HuH-7.5 (cell line): ENCODE results near the gene BCAP31.
"Not testable (repeated sequence)": the region's sequence is repeated elsewhere in the genome, so short reads cannot be mapped to it uniquely, and the experiment has no call there.

Experiments used
- DNase-seq: peaks from one replicate; pipeline ENCODE4 v3.0.0; 2011; ENCODE audit warnings: low spot score

The BCAP31 gene

DNA sequence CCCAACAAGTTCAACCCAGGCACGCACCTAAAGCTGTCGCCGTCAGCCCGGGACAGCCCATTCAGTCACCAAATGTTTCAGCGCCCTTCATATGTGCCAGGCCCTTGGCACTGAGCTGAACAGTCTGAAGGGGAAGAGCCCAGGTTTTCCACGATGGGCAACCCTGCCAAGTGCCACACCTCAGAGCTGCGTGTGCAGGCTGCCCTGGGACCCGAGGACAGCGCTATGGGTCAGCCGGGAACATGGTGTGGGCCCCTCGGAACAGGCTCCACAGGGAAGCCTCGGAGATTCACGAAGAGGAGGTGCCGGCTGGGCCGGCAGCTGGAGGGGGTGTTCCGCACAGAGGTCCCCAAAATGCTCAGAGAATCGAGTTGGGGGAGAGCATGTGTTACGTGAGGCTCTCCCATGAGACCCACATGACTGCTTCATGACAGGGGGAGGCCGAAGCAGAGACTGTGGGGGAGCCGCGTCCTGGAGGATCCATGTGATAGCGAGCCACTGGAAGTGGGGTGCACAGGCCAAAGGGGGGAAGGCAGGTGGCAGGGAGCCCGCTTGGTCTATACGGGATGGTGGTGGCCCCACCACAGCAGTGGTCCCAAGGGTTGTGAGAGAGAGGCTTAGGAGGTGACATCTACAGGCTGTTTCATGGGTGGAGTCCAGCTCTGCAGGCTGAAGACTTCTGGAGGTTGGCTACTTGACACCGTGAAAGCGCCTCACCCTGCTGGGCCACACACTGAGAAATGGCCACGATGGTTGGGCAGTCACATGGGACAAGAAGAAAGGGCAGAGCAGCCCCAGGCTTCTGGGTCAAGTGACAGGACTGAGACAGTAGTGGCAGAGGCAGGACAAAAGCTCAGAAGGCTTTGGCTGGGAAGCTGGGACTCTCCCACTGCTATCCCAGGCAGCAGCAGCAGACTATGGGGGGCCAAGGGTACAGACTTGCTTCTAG, 14.2 kb downstream of the BCAP31 start:
- DNase-seq: no peak

DNA sequence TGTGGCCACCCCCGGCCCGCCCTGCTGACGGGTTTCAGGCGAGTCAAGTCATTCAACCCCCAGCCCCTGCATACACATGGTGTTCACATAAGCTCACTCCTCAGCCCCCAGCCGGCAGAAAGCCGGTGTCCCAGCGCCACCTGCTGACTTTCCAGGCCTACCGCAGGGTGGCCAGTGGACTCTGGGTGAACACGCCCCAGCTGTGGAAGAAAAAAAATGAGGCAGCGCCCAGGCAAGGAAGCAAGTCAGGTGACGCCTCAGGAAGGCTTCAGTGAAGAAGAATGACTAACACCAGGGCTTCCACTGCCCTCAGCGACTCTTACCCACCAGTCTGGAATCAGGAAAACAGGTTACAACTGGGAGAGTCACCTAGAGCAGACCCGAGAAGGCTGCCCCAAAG, 15.8 kb downstream of the BCAP31 start:
- DNase-seq: peak; percentile 68

DNA sequence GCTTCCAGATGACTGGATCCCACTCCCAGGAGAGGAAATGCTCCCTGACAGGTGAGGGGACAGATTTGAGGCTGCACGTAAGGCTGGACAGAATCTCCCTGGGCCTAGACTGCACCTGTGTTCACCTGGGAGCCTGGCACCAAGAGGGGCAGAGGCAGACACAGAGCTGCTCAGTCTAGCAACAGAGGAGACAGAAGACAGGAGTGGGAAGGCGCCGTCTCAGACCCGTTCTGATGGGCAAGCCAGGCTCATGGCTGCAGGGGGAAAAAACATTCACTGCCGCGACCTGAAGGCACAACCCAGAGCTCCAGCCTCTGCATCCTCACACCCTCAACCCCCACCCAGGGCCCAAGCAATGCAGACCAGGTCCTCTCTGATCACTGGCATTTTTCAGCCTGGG, 16.8 kb downstream of the BCAP31 start:
- no peak for DNase-seq

DNA sequence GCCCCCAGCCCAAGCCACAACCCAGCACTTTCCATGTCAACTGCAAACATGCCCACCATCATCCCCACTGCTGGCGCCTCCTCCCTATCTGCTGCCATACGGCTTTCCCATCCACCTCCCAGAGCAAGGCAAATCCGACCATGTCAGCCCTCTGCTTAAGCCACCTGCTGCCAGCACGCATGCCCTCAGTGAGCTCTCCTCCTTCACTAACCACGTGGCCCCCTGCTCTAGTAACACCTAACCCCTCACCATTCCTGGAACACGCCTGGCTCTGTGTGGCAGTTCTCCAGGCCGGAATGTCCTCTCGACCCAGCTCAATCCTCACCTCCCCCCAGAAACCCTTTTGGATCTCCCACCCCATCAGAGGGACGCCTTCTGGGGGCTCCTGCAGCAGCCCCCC, 17.4 kb downstream of the BCAP31 start:
- no peak for DNase-seq

DNA sequence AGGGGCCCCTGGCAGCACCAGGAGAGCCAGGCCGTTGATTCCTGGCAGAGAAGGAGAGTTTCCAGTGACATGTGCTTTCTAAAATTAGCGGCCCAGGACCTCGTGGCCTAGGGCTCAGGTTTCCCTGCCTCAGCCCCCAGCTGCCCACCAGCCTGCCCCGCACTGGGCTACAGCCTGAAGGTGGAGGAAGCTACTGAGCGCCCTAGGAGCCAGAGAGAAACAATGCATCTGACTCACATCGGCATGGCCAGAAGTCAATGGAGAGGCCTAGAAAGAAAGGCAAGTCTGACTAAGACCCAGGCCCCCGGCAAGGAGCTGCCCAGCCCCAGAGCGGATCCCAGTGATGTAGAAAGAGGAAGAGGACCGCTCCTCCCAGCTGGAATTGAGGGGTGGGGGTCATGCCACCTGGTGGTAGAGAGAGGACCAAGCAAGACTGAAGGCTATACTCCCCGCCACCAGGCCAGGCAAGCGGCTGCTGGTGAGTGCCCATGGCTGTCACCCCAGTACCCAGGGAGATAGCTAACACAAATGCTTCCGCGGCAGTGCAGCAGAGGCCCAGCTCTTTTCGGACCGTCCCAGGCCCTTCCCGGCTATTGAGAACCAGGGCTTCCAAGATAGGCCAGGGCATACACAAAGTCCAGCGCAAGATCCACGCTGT, 18.7 kb downstream of the BCAP31 start:
- DNase-seq: not testable (repeated sequence)

DNA sequence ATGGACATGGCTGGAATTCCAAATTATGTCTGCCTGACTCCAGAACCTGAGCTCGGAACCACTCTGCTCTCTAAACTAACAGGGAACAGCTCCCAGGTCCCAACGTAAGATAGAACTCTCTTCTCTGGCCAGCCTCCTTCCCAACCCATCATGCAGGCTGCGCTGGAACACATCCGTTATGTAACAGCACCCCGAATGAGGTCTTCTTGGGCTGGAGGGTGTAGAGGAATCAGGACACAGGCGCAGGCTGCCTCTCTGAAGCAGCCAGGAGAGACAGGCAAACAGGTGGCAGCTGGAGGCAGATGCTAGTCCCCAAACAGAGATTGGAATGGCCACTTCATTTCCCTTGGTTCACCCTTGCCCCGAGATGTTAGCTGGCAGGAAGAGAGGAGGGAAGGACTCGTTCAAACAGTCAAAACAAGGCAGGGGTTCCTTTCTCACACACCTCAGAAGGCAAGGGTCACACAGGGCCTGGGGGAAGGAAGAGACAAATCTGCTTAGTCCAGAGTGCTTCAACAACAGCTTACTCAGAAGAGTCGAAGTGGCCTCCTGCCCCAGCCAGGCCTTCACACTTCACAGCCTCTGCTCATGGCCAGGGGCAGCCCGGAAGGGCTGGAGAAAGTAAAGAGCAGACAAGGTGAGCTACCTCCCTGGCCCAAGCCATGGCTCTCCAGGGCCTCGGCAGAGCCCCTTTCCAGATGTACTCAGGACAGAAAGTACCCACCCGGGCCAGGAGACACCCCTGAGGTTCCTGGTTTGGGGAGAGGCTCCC, 19.4 kb downstream of the BCAP31 start:
- DNase-seq: not testable (repeated sequence)

DNA sequence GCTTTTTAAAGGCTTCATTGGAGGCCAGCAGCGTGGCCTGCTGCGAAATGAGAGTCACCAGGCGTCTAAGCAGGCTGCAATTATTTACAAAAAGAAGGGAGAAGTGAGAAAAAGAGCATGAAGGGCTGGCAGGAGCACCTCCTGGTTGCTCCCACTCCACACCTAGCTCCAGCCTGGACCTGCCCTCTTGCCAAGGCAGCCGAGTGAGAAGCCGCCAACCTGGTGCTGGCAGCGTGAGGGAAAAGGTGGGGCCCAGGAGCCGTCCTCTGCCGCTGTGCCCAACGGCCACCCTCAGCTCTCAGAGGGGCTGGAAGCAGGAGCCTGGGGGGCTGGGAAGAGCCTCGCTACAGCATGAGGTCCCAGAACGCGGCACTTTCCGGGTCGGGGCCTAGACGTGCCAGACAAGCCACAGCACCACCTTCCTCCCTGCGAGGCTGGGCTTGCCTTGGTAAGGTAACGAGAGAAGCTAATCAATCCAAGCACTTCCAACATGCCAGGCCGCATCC, 20.1 kb downstream of the BCAP31 start:
- DNase-seq: no peak

DNA sequence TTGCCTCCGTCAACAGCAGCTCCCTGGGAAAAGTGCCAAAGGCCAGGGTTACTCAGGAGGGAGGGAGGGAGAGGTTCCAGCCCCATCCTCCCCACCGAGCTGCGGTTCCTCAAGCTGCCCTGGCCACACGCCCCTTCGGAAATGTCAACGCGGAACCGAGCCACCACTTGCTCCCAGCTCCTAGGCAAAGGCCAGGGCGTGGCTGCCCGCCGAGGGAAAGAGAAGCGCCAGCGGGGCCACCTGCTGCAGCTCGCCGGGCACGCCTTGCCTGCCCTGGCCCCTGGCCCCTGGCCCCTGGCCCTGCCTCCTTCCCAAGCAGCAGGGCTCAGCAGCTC, 21.2 kb downstream of the BCAP31 start:
- no peak for DNase-seq

DNA sequence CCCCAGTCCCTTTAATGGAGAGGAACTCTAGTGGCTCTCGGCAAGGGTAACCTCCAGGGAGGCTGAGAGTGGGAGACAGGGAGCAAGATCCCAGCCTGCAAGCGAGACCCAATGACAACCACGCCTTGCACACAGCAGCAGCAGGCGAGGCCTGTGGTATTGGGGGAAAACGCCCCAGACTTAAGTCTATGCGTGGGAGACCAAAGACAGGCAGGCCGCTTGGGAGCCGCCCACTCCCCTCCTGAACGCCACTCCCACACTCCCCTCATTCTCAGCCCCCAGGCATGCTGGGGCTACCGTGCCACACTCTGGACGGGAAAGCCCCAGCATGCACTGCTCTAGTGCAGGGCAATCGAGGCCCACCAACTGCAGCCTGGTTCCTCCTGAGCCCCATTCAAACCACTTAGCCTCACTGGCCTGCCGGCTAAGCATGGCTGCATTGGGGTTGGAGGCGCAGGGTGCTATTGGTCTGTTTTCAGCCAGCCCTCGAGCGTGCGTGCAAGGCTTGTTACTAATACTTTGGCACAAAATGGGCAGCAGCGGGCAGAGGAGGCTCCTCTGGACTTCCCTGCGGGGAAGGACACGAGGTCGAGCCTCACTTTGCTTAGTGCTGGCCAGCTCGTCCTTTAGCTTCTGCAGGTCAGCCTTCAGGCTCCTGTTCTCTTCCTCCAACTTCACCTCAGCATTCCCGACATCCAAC, 21.7 kb downstream of the BCAP31 start:
- no peak for DNase-seq

DNA sequence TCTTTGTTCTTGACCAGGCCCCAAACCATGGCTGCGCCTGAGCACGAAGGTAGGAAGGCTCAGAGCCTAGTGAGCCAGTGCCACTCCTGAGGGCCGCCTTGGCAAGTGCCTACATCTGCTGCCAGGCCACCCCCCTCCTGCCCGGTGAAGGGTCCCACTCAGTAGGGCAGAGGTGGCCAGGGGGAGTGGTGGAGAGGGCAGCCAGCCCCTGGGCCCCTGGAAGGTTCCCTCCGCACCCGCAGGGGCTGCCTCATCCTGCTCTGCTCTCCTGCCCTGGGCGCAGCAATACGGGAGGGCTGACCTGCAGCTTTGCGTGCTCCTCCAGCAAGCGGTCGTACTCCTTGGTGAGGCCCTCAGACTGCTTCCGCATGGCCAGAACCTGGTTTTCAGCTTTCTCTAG, 22.5 kb downstream of the BCAP31 start:
- no peak for DNase-seq

DNA sequence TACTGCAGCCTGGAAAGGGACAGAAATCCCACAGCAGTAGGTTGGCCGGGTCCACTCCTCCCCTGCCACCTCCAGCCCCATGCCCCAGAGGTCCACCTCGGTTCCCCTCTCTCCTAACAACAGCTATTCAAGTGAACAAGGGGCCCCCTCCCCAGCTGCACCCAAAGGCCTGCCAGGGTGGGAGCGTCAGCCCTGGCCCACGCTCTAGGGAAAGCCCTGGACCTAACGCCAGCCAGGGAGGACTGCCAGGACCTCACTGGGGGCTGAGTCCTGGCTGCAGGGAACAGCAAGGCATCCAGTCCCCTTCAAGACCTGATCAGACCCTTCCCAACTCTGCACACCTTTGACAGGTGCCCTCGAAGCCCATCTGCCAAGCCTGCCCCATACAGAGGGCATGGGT, 23.2 kb downstream of the BCAP31 start:
- DNase-seq: no peak

DNA sequence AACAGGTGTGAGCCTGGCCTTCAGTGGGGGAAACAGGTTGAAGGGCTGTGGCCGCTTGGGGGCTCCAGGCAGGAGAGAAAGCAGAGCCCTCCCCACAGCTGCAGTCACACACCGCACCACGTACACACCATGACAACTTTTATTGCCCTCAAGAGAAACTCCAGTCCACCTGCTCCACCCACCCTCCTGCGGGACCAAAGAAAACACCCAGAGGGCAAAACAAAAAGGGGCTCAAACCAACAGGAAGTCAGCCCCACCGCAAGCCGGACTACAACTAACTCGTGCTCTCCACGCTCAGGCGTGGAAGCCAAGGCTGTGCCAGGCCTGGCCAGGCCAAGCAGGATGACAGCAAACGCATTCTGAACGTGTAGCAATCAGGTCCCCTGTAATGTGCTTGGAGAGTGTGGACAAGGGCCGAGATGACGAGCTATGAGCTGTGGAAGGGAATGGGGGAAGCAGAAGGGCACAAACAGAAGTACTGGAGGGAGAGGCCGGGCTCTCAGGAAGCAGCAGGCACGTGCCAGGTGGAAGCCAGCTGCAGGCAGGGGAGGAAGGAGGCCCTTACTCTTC, 23.7 kb downstream of the BCAP31 start:
- DNase-seq: no peak

DNA sequence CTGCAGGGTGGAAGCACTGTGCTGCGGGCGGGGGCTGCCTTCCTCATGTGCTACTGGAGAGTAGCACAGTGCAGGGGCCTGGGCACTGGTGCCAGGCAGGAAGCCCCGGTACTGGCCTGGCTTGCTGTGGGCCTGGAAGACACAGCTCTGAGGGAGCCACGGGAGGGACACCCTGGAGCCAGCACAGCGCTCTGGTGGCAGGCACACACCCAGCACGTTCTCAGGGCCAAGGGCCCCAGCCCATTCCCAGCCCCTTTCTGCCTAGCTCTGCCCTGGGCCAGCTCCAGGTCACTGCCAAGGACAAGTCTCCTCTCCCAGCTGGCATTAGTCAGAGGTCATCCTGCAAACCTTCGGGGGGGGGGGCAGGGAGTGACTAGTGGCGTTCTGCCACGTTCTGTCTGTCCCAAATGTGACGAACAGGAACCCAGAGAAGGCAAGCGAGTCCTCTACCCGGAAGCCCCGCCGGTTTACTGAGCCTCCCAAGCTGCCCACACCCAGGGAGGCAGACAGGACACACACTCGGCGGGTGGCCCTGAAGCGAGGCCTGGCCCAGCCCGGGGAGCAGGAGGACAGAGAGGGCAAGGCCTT, 24.3 kb downstream of the BCAP31 start:
- not testable (repeated sequence) for DNase-seq

DNA sequence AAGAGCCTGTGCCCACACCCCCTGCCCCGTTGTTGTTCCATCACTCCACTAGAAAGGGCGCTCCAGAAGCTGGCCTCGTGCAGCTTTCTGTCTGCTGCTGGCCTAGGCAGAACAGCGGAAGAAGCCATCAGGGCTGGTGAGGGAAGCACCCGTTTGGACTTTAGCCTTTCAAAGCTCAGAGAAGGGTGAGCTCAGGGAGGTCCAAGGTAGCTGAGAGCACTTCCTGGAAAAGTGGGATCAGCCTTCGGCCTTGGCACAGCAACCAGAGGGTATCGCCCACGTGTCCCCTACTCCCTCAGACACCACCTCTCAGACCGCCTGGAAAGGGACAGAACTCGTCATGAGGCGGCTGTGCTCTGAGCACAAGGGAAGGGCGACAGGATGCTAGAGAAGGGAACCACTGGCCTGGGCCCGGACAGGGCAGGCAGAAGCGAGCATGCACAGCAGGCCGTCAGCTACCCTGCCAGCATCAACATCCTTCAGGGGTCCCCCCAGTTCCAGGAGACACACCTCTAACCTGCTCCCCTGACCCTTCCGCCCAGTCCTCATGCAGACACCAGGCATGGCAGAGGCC, 24.9 kb downstream of the BCAP31 start:
- not testable (repeated sequence) for DNase-seq

DNA sequence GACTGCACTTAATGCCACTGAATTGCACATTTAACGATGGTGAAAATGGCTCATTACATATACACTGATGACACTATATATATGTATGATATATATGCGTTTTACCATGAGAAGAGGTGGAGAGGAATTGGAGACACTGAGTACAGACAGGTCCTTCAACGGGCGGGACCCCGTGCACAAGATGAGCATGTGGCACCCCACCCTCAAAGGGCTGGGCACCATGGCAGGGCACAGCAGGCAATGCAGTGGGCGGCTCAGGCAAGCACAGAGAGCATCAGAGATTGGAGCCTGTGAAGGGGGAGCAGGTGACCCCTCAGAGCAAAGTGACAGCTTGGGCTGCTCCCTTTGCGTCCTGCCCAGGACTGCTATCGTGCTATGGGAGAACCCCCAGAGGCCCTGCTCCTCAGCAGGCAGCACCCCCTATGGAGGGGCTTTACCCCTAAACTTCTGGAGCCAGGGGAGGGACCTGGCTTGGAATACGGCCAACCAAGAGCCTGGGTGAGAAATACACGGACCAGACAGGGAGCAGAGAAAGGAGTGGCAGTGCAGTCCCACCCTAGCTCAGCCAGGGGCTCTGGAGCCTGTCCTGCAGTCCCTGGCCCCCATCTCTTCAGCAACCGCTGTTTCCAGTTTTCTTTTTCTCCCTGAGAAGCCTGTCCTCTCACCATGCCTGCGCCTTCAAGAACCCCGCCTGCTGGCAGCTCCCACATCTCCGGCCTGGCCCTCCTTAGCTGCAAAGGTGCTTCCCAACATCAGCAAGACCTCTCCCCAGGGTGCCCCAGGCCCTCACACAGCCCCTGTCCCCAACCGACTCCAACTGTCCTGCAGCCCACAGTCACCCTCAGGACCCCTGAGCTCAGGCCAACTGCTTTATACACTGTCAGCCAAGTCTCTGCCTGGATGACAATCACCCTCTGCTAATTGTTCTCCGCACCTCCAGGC, 26.0 kb downstream of the BCAP31 start:
- DNase-seq: no peak

DNA sequence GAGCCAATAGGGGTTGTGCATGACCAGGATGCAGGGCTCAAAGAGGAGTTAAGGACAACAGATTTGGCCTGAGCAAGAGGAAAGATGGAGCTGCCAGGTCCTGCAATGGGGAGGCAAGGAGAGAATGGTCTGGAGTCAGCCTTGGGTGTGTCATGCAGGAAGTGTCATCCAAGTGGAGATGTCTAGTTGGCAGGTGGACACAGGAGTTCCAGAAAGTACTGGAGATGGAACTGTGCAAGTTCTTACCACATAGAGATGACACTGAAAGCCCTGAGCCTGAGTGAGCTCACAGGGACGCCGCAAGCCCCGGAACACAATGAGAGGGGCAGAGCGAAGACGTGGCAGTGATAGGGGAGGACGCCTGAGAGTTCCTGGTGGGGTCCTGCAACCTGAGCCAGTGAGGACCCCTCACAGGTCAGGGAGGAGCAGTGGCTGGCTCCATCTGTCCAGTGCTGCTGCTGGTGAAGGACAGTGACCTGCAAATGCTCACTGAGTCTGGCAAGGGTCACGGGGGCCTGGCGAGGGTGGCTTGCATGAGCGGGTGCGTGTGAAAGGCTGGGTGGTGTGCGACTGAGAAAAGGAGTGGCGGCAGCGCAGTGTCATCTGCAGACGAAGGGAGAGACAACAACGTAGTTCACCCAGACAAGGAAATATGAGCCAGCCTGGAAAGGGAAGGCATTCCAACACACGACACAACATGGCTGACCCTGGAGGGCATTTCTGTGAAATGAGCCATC, 27.0 kb downstream of the BCAP31 start:
- DNase-seq: not testable (repeated sequence)

DNA sequence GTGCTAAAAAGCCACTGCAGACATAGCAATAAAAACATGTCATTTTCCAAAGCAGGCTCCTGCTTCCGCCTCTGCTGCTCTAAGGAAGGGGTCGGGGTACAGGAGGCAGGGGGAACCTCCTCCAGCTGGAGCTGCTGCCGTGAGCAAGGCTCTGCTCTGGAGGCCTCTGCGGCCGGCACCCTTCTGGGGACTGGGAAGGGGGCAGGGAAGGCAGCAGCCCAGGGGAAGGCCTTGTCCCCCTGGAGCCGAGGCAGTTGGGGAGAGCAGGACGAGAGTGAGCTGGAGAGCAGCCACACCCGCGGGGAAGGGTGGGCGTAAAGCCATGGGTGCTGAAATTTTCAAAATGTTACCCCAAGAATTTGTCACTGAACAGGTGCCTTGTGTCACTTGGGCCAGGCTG, 27.6 kb downstream of the BCAP31 start:
- not testable (repeated sequence) for DNase-seq

DNA sequence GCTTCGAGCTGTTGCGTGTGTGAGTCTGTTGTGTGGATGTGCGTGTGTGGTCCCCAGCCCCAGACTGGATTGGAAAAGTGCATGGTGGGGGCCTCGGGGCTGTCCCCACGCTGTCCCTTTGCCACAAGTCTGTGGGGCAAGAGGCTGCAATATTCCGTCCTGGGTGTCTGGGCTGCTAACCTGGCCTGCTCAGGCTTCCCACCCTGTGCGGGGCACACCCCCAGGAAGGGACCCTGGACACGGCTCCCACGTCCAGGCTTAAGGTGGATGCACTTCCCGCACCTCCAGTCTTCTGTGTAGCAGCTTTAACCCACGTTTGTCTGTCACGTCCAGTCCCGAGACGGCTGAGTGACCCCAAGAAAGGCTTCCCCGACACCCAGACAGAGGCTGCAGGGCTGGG, 28.1 kb downstream of the BCAP31 start:
- no peak for DNase-seq

DNA sequence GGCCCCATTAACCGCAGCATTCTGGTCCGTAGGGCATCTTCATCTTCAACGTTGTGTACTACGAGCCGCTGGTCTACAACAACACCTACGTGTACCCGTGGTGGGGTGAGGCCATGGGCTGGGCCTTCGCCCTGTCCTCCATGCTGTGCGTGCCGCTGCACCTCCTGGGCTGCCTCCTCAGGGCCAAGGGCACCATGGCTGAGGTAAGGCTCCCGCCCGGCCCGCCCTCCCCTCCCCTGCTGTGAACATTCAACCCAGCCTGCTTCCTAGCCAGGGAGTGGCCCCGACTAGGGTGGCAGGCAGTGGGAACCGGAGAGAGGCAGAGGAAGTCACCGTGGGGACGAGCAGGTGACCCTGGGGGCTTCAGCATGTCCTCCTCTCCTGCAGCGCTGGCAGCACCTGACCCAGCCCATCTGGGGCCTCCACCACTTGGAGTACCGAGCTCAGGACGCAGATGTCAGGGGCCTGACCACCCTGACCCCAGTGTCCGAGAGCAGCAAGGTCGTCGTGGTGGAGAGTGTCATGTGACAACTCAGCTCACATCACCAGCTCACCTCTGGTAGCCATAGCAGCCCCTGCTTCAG, 29.4 kb downstream of the BCAP31 start:
- no peak for DNase-seq
